ENCODE results near the gene INHBB. TPM values are rescaled to one million over a fixed set of nuclear protein-coding genes. Genes with fewer than 3 reads are reported as not detected.

The INHBB gene
- total RNA-seq, 4 donors from 2014 or later, result 0.20 to 1.1 (median 0.41) TPM; not detected in 1

- in situ Hi-C loops (cut with MboI; ENCODE audit: low pct_ligation_motif_present in 1 of 4, low pct_unique_long_range_greater_than_20kb in 1 of 4, low sequenced_read_pairs in 3 of 4) (no loop called here), intact Hi-C loops (cut with DNase I; ENCODE audit: low total_unique reads) (no loop called here)
- DNase-seq, result no peak
- H3K9me3 ChIP-seq, result no peaks in the 10 kb centered on the region
- 87% methylated on average over 12 of the region's 12 CpGs; no CpG with 5 or more reads in 1 of the 2 donors for WGBS, 2 donors (ENCODE audit: low coverage in 1 of 2)
- no peak overlapping the region for H3K4me3 ChIP-seq
- H3K27ac ChIP-seq, result no peak overlapping the region
- no peaks in the 10 kb centered on the region for H3K4me1 ChIP-seq
- H3K36me3 ChIP-seq, result no peaks in the 10 kb centered on the region
- TF ChIP-seq, protein P1, sequence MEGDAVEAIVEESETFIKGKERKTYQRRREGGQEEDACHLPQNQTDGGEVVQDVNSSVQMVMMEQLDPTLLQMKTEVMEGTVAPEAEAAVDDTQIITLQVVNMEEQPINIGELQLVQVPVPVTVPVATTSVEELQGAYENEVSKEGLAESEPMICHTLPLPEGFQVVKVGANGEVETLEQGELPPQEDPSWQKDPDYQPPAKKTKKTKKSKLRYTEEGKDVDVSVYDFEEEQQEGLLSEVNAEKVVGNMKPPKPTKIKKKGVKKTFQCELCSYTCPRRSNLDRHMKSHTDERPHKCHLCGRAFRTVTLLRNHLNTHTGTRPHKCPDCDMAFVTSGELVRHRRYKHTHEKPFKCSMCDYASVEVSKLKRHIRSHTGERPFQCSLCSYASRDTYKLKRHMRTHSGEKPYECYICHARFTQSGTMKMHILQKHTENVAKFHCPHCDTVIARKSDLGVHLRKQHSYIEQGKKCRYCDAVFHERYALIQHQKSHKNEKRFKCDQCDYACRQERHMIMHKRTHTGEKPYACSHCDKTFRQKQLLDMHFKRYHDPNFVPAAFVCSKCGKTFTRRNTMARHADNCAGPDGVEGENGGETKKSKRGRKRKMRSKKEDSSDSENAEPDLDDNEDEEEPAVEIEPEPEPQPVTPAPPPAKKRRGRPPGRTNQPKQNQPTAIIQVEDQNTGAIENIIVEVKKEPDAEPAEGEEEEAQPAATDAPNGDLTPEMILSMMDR (IDR thresholded peaks at IDR 0.05), result no peak
- TF ChIP-seq EP300 (IDR thresholded peaks at IDR 0.05; ENCODE audit: low read depth) (no peak), POLR2AphosphoS5 (IDR thresholded peaks at IDR 0.05) (no peak), POLR2A (IDR thresholded peaks at IDR 0.05) (no peak)
- peaks cover 10% of the 10 kb centered on the region for H3K27me3 ChIP-seq
Measured at GRCh38 chr2:120376101-120376500, 30.2 kb downstream of the INHBB start.

DNA sequence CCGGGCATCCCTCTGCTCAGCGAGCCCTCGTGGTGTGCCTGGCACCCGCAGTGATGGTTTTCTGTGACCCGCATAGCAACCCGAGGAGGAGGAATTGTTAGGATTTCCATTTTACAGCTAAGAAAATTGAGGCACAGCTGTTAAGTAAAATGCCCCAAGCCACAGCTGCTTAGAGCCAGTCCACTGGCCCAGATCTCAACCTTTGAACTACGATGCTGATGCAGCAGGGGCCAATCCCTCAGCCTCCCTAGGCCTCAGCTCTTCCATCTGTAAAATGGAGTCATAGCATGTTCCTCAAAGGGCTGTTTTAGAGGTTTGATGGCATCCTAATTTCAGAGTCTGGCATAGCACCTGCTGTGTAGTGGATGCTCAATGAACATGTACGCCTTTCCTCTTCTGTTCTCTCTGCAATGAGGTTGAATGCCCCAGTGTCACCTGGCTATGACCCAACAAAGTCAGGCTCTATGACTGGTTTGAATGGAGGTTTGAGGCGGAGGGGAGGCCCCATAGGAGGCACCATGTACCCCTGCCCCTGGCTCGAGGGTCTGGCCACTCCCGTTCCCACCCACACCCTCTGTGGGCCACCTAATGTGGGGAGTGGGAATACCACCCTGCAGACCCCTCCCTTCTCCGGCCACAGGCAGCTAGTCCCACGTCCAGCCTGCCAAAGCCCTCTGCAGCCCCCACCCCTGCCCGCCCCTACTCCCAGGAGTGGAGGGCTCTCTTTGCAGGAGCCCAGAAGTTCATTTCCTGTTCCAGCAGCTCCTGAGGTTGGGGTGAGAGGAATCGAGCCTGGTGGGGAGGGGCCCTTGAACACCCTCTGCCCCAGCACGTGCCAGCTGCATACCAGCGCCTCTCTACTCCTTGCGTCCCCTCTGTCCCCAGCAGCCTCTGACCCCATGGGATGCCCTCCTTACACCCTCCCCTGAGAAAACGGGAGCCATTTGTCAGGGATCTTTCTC, 31.0 kb downstream of the INHBB start:
- WGBS, 2 donors (ENCODE audit: low coverage in 1 of 2), result 71 to 83% methylated on average over 1 to 19 of the region's 19 CpGs
- DNase-seq, result no peak
- Histone ChIP-seq H3K4me3 (no peak overlapping the region), H3K9me3 (no peaks in the 10 kb centered on the region), H3K4me1 (no peaks in the 10 kb centered on the region), H3K36me3 (no peaks in the 10 kb centered on the region), H3K27ac (no peak overlapping the region), H3K27me3 (peaks cover 10% of the 10 kb centered on the region)
- intact Hi-C loops (cut with DNase I; ENCODE audit: low total_unique reads) (no loop called here), in situ Hi-C loops (cut with MboI; ENCODE audit: low pct_ligation_motif_present in 1 of 4, low pct_unique_long_range_greater_than_20kb in 1 of 4, low sequenced_read_pairs in 3 of 4) (no loop called here)
- TF ChIP-seq EP300 (IDR thresholded peaks at IDR 0.05; ENCODE audit: low read depth) (no peak), POLR2A (IDR thresholded peaks at IDR 0.05) (no peak), POLR2AphosphoS5 (IDR thresholded peaks at IDR 0.05) (no peak)
- TF ChIP-seq, protein P1 (IDR thresholded peaks at IDR 0.05), result no peak

DNA sequence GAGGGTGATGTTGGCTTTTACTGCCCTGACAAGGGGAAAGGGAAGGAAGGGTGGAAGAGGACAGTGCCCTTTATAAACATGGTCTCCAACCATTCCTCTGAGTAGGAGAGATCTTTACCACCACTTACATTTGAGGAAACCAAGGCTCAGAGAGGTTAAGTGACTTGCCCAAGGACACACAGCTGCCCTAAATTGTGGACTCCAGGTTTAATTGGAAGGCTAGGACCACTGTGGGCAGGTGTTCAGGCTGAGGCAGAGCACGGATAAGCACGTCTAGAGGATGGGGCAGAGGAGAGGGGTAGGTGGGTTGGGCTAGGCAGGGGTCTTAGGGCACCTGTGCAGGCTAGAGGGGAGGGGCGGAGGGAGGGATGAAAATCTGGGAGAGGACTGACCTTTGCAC, 32.7 kb downstream of the INHBB start:
- Histone ChIP-seq H3K27me3 (peaks cover 10% of the 10 kb centered on the region), H3K27ac (no peak overlapping the region), H3K36me3 (no peaks in the 10 kb centered on the region), H3K4me3 (no peak overlapping the region), H3K4me1 (no peaks in the 10 kb centered on the region), H3K9me3 (no peaks in the 10 kb centered on the region)
- 67 to 80% methylated on average over 2 to 3 of the region's 3 CpGs for WGBS, 2 donors (ENCODE audit: low coverage in 1 of 2)
- intact Hi-C loops (cut with DNase I; ENCODE audit: low total_unique reads) (no loop called here), in situ Hi-C loops (cut with MboI; ENCODE audit: low pct_ligation_motif_present in 1 of 4, low pct_unique_long_range_greater_than_20kb in 1 of 4, low sequenced_read_pairs in 3 of 4) (no loop called here)
- no peak for DNase-seq
- TF ChIP-seq POLR2AphosphoS5 (IDR thresholded peaks at IDR 0.05) (no peak), EP300 (IDR thresholded peaks at IDR 0.05; ENCODE audit: low read depth) (no peak)

- H3K4me1 ChIP-seq, result no peaks in the 10 kb centered on the region
- no peak for DNase-seq
- peaks cover 10% of the 10 kb centered on the region for H3K27me3 ChIP-seq
- H3K4me3 ChIP-seq, result no peak overlapping the region
- no peaks in the 10 kb centered on the region for H3K36me3 ChIP-seq
- WGBS, 2 donors (ENCODE audit: low coverage in 1 of 2), result 81% methylated on average over 3 to 21 of the region's 21 CpGs
- no peak overlapping the region for H3K27ac ChIP-seq
- TF ChIP-seq POLR2A (IDR thresholded peaks at IDR 0.05), result no peak
- TF ChIP-seq POLR2AphosphoS5 (IDR thresholded peaks at IDR 0.05), result no peak
- TF ChIP-seq, protein P1 (IDR thresholded peaks at IDR 0.05), result no peak
- no peak for TF ChIP-seq EP300 (IDR thresholded peaks at IDR 0.05; ENCODE audit: low read depth)
- H3K9me3 ChIP-seq, result no peaks in the 10 kb centered on the region
- intact Hi-C loops (cut with DNase I; ENCODE audit: low total_unique reads), result no loop called here
- in situ Hi-C loops (cut with MboI; ENCODE audit: low pct_ligation_motif_present in 1 of 4, low pct_unique_long_range_greater_than_20kb in 1 of 4, low sequenced_read_pairs in 3 of 4), result no loop called here
Measured at GRCh38 chr2:120379916-120380893, 34.3 kb downstream of the INHBB start.

Data from transverse colon (tissue), 4 donors.